Umbilical cord (tissue), 2 donors: ENCODE data around the gene ERP44. TPM values are rescaled to one million over a fixed set of nuclear protein-coding genes. Genes with fewer than 3 reads are reported as not detected.

Experiments
- DNase-seq: peaks from one replicate; pipeline ENCODE4 v3.0.0-alpha.2; 2015; ENCODE audit warnings: low spot score
- total RNA-seq: library from RNA; depleted of rRNA; stranded (reverse); fragments of >200 nt; gene quantifications from one replicate; pipeline ENCODE4 v1.2.3, GENCODE V29; 2014; ENCODE audit warnings: low replicate concordance; ENCODE audit not compliant: insufficient read depth

ERP44 gene
- total RNA-seq, 1 donor from 2014 or later = 23.8 TPM

DNA sequence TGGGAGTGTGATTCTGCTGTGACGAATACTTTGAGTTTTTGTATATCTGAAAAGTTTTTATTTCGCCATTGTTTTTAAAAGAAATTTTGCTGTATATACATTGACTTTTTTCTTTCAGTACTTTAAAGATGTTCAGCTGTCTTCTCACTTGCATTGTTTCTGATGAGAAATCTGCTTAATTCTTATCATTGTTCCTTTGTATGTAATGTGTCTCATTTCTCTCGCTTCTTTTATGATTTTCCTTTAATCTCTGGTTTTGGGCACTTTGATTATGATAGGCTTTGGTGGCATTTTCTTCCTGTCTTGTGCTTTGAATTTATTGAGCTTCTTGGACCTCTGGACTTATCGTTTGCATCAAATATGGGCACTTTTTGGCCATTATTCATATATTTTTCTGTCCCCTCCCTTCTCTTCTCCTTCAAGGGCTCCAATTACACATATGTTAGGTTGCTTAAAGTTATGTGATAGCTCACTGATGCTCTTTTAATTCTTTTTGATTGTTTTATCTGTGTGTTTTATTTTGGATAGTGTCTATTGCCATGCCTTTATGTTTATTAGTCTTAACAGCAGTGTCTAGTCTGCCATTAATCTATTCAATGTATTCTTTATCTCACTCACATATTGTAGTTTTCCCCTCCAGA, 161.7 kb downstream of the ERP44 start:
- DNase-seq = no peak

DNA sequence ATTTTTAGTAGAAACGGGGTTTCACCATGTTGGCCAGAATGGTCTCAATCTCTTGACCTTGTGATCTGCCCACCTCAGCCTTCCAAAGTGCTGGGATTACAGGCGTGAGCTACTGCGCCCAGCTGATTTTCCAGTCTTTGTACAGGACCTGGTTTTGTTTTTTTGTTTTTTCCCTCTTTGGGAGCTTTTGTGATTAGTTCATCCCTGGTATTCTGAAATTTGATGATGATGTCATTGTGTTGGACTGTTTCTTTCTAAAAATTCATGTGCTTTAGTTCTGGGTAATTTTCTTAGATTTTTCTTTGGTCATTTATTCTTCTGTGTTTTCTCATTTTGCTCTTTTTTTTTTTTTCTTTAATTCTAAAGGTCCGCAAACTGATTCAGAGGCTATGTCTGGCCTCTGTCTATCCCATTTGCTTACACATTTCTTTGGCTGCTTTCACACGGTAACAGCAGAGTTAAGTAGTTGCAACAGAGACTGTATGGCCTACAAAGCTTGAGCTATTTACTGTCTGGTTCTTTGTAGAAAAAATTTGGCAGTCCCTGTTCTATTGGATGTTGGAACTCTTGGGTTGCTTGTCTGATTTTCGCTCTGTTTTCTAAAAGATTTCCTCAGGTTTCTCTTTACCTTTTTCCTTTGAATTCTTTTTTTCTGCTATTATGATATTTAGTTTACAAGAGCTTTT, 167.5 kb downstream of the ERP44 start:
- DNase-seq = no peak

DNA sequence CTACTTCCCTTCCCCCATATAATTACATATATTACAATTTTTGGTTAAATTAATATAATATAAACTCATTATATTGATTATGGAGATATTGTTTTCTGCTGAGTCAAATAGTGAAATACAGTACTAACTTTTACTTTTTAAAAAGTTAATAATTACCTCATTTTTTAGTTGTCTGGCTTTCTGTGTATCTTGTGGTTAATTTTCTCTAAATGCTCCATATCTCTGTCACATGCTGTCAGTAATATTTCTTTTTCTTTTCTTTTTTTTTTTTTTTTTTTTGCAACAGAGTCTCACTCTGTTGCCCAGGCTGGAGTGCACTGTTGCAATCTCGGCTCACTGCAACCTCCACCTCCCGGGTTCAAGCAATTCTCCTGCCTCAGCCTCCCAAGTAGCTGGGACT, 169.1 kb downstream of the ERP44 start:
- no peak for DNase-seq

Other genes starting within 250 kb of the ERP44 start
- gene STX17, start 192.3 kb downstream of the ERP44 start, total RNA-seq = 110 TPM
- gene INVS, start 243 bp upstream of the ERP44 start, total RNA-seq = 72.2 TPM